Stomach (tissue), 4 donors: ENCODE data around the gene LEKR1.

Experiments
- POLR2AphosphoS5 ChIP-seq, 3 donors: sonication (generic); formaldehyde crosslinking; IDR thresholded peaks; one replicate each; pipeline ENCODE4 v1.6.1; 2016; ENCODE audit warnings: antibody characterized with exemption in 3 of 3
- TF ChIP-seq, protein P1 (sequence below), 7 experiments: fragments of 450-650 bp in 4 of 7; fragments of 200-600 bp in 3 of 7; sonication (generic) in 3 of 7; IDR thresholded peaks; one replicate each; pipeline ENCODE4 v1.5.1; 2016 to 2019; ENCODE audit warnings: antibody characterized with exemption in 7 of 7, control low read depth in 2 of 7, mild to moderate bottlenecking in 1 of 7

DNA sequence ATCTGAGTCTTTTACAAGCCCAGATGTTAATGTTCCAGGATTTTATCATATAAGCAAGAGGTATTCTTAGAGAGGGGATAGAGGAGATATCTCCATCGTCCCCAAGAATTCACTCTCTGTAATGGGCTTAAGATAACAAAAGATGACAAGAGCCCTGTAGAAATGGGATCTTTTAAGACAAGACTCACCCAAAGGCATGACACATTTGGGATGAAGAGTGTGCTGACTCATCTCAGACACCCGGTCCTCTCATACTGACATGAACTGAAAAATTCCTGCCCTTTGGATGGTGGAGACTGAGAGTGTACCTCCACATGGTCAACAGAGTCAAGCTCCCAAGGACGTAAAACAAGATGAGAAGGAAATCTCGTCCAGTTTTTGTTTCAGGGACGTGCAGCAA is 11.0 kb downstream of the LEKR1 start:
- TF ChIP-seq, protein P1, sequence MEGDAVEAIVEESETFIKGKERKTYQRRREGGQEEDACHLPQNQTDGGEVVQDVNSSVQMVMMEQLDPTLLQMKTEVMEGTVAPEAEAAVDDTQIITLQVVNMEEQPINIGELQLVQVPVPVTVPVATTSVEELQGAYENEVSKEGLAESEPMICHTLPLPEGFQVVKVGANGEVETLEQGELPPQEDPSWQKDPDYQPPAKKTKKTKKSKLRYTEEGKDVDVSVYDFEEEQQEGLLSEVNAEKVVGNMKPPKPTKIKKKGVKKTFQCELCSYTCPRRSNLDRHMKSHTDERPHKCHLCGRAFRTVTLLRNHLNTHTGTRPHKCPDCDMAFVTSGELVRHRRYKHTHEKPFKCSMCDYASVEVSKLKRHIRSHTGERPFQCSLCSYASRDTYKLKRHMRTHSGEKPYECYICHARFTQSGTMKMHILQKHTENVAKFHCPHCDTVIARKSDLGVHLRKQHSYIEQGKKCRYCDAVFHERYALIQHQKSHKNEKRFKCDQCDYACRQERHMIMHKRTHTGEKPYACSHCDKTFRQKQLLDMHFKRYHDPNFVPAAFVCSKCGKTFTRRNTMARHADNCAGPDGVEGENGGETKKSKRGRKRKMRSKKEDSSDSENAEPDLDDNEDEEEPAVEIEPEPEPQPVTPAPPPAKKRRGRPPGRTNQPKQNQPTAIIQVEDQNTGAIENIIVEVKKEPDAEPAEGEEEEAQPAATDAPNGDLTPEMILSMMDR (IDR thresholded peaks at IDR 0.05) = no peak
- TF ChIP-seq POLR2AphosphoS5 (IDR thresholded peaks at IDR 0.05) = no peak
